GM06990 (cell line): ENCODE measurements around the gene C1orf174.

Experiments used
- DNase-seq: peaks from one replicate; pipeline ENCODE4 v3.0.0-alpha.2; 2011; ENCODE audit not compliant: insufficient read length; ENCODE audit errors: extremely low read depth
- H3K27me3 ChIP-seq: replicated peaks from 2 replicates; pipeline ENCODE4 v1.6.0; 2011; ENCODE audit warnings: low read length; ENCODE audit not compliant: control insufficient read depth, insufficient read depth
- H3K36me3 ChIP-seq: 2 replicates; pipeline ENCODE4 v1.5.1; 2011; ENCODE audit warnings: low read length; ENCODE audit not compliant: control insufficient read depth, insufficient read depth
- H3K4me3 ChIP-seq: replicated peaks from 2 replicates; pipeline ENCODE4 v1.5.1; 2011; ENCODE audit warnings: low read depth, mild to moderate bottlenecking, control low read depth, low read length
- CTCF ChIP-seq: IDR thresholded peaks from 2 replicates; pipeline ENCODE4 v1.5.1; 2011; ENCODE audit warnings: low read length, control low read depth, mild to moderate bottlenecking, inconsistent platforms; ENCODE audit not compliant: insufficient read depth, poor library complexity, severe bottlenecking

C1orf174 gene

GRCh38 chr1:3902111-3902511 lies 2.0 kb upstream of the C1orf174 start:
- no peaks in the 10 kb centered on the region for H3K27me3 ChIP-seq
- no peak for TF ChIP-seq CTCF
- no peak overlapping the region for H3K4me3 ChIP-seq
- DNase-seq, result no peak
- no peaks in the 10 kb centered on the region for H3K36me3 ChIP-seq

GRCh38 chr1:3900969-3901529 lies 977 bp upstream of the C1orf174 start:
- peak overlapping the region; percentile 95 for H3K4me3 ChIP-seq
- no peak for TF ChIP-seq CTCF
- no peaks in the 10 kb centered on the region for H3K27me3 ChIP-seq
- DNase-seq, result peak; percentile 95
- H3K36me3 ChIP-seq, result no peaks in the 10 kb centered on the region

DNA sequence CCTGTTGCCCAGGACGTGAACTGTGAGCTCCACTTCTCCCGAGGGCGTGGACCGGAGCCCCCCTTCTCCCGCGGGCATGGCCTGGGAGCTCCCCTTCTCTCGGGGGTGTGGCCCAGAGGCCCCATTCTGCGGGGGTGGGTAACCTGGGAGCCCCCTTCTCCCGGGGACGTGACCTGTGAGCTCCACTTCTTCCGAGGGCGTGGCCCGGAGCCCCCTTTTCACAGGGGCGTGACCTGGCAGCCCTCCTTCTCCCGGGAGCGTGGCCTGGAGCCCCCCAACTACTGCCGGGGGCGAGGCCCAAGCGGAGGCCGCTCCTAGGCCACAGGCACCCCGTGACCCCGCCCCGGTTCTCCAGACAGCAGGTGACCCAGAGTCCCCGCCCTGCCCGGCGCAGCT lies 320 bp downstream of the C1orf174 start:
- no peak for DNase-seq
- H3K36me3 ChIP-seq, result no peaks in the 10 kb centered on the region
- H3K27me3 ChIP-seq, result no peaks in the 10 kb centered on the region
- H3K4me3 ChIP-seq, result peak overlapping the region; percentile 95
- peak; percentile 24 for TF ChIP-seq CTCF

DNA sequence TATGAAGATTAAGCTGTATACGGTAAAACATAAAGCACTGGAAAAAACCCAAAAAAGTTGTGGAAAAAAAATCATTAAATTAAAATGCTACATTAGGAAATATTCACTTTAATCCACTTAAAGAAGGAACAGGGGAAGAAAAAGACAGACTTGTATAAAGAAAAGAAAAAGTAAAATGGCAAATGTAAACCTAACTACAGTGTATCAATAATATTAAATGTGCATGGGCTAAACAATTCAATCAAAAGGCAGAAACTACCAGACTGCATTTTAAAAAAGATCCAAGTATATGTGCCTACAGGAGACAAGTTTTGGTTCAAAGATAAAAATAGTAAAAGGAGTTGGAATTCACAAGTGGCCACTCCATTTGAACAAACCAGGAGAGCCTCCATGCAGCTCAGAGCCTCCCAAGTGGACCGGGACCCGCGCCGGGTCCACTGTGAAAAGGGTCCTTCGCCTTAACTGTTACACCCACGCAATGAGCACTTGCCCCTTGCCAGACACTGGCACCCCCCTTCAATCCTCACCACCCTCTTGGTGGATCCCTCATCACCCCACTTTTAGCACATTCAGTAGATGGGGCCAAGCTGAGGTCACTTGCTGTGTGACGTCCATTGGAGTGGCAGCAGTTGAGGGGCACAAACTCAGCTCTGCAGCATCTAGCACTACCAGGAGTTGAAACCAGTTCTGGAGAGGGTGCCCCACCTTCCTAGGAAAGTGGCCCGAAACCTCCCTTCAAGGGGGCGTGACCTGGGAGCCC lies 898 bp downstream of the C1orf174 start:
- peak overlapping the region; percentile 95 for H3K4me3 ChIP-seq
- no peak for DNase-seq
- no peak for TF ChIP-seq CTCF
- H3K27me3 ChIP-seq, result no peaks in the 10 kb centered on the region
- H3K36me3 ChIP-seq, result no peaks in the 10 kb centered on the region

GRCh38 chr1:3898475-3898735 lies 1.7 kb downstream of the C1orf174 start:
- no peaks in the 10 kb centered on the region for H3K36me3 ChIP-seq
- H3K27me3 ChIP-seq, result no peaks in the 10 kb centered on the region
- DNase-seq, result no peak
- H3K4me3 ChIP-seq, result no peak overlapping the region
- no peak for TF ChIP-seq CTCF
